ENCODE data around the gene MTMR10.

The MTMR10 gene

DNA sequence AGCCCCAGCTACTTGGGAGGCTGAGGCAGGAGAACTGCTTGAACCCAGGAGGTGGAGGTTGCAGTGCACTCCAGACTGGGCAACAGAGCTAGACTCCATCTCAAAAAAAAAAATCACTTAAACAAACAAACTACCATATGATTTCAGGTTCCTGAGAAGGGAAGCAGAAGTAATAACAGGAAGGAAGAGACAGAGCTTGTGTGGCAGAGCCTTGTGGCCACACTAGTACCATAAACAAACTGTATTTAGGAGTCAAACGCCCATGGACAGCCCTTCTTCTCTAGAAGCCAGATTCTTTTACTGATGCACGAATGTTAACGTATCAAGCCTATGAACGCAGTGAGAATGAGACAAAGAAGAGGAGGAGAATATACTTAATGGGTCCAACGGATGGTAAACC lies 12.0 kb downstream of the MTMR10 start:
- no peak for DNase-seq (ENCODE audit: low spot score)
- TF ChIP-seq, protein P1, sequence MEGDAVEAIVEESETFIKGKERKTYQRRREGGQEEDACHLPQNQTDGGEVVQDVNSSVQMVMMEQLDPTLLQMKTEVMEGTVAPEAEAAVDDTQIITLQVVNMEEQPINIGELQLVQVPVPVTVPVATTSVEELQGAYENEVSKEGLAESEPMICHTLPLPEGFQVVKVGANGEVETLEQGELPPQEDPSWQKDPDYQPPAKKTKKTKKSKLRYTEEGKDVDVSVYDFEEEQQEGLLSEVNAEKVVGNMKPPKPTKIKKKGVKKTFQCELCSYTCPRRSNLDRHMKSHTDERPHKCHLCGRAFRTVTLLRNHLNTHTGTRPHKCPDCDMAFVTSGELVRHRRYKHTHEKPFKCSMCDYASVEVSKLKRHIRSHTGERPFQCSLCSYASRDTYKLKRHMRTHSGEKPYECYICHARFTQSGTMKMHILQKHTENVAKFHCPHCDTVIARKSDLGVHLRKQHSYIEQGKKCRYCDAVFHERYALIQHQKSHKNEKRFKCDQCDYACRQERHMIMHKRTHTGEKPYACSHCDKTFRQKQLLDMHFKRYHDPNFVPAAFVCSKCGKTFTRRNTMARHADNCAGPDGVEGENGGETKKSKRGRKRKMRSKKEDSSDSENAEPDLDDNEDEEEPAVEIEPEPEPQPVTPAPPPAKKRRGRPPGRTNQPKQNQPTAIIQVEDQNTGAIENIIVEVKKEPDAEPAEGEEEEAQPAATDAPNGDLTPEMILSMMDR (IDR thresholded peaks at IDR 0.05; ENCODE audit: extremely low read depth, missing control alignments): no peak

DNA sequence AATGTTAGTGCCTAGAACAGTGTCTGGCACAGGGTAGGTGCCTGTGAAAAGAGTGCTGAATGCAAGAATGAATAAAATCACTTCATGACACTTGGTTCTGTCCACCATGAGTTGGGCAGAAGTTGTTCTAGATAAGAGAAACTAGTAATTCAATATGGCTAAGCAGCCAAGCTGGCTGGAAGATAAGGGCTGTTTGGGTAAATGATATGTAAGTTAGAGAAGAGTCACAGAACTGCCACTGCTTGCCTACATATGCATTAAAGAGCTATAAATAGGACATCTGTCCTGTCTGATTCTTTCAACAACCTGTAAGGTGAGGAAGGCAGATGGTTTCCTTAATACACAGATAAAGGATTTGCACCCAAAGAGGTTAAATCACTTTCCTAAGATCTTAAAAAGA lies 13.1 kb downstream of the MTMR10 start:
- DNase-seq (ENCODE audit: low spot score): no peak
- TF ChIP-seq, protein P1 (IDR thresholded peaks at IDR 0.05; ENCODE audit: extremely low read depth, missing control alignments): no peak

DNA sequence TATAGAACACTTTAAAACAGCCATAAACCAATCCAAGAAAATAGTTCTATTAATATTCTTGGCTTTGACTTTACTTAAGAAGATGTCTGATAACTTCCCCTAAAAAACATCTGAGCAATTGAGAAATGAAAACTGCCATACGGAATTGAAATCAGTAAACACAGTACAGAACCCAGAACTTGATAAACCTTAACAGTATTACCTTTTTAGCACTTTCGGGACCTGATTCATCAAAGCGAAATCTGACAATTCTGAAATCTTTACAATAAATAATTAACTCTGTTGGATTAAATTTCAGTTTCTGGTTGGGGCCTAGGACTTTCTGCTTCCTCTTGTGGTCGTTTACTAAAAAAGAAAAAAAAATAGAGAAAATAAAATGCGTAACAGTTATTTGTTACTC lies 17.3 kb downstream of the MTMR10 start:
- DNase-seq (ENCODE audit: low spot score): no peak
- TF ChIP-seq, protein P1 (IDR thresholded peaks at IDR 0.05; ENCODE audit: extremely low read depth, missing control alignments): no peak

DNA sequence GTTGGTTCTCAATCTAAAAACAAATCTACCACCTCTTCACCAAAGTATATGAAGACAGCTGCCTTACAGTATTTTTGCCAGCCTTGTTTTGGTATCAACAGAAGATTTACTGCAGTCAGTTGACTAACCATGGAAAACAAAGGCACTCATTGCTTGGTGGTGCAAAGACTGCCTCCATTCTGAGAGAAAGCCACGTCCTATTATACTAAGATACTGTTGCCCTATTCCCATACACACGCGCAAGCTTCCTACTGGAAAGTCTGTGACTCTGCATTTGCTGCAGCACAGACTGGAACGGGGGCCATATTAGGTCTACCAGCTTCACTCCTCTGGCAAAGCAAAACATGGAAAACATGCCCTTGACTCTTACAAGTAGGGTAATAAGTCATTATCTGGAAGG lies 18.0 kb downstream of the MTMR10 start:
- no peak for DNase-seq (ENCODE audit: low spot score)
- TF ChIP-seq, protein P1 (IDR thresholded peaks at IDR 0.05; ENCODE audit: extremely low read depth, missing control alignments): no peak

DNA sequence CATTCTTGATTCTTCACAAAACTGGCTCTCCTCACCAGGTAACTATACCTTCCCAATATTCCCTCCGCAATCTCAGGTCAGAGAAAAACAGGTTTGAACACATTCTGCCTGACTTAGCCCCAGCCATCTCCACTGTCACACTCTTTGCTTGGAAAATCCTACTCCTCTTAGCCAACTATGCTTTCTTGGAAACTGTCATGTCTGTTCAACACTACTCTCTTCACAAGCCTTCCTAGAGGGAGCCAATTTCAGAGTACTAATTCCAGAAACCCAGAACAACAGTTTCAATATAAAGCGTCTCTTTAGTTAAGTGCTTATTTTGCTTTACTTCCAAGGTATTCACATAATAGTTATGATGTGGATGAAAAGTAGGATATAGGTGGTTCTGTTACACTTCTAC lies 21.7 kb downstream of the MTMR10 start:
- DNase-seq (ENCODE audit: low spot score): no peak
- TF ChIP-seq, protein P1 (IDR thresholded peaks at IDR 0.05; ENCODE audit: extremely low read depth, missing control alignments): no peak

DNA sequence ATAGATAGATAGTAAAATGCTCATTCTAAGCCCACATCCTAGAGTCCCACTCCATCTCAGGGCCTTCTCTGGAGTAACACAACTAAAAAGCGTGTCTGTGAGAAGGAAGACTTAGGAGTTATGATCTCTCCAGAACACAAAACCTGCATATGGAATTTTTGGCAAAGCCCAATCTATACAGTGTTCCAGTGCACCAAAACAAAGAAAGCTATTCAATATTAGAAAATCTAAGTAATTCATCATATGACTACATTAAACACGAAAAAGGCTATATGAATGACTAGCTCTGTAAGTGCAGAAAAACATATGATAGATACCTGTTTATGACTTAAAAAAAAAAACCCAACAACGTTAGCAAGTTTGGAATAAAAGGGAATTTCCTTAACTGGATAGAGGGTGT lies 27.7 kb downstream of the MTMR10 start:
- TF ChIP-seq, protein P1 (IDR thresholded peaks at IDR 0.05; ENCODE audit: extremely low read depth, missing control alignments): no peak
- DNase-seq (ENCODE audit: low spot score): no peak

DNA sequence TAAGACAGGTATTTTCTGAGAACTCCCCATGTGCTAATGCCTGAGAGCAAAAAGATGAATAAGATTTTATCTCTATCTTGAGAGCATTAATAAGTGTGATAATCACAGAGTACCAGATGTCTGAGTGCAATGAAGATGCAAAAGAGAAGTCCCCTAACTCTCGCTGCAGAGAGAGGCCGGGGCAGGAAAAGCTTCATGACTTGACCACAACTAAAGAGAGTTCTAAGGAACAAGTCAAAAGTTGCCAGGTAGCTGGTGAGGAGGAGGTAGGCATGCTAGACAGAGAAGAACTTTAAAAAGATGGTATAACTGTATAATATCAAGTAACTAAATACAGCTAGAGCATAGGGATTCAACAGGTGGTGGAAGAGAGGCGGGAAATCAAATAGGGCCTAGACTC lies 28.8 kb downstream of the MTMR10 start:
- DNase-seq (ENCODE audit: low spot score): no peak
- TF ChIP-seq, protein P1 (IDR thresholded peaks at IDR 0.05; ENCODE audit: extremely low read depth, missing control alignments): no peak
